ENCODE data around the gene GPR153. TPM values are rescaled to one million over a fixed set of nuclear protein-coding genes. Genes with fewer than 3 reads are reported as not detected.

GPR153 gene
- total RNA-seq, 1 experiment from 2014 or later: 3.0 TPM

- no peak for DNase-seq (ENCODE audit: low read depth)
Measured at GRCh38 chr1:6200188-6200809, 60.6 kb downstream of the GPR153 start.

GRCh38 chr1:6199298-6200187, 61.4 kb downstream of the GPR153 start, which contains the start of gene RPL22:
Gene RPL22, minus strand, starts transcription at chr1:6199595. Its CDS starts 22 bp downstream, at chr1:6199573.
- DNase-seq (ENCODE audit: low read depth): peak; percentile 100

- DNase-seq (ENCODE audit: low read depth): no peak
Measured at GRCh38 chr1:6198646-6199297, 62.1 kb downstream of the GPR153 start.

- DNase-seq (ENCODE audit: low read depth): no peak
Measured at GRCh38 chr1:6197746-6198427, 63.0 kb downstream of the GPR153 start.

Other genes starting within 250 kb of the GPR153 start
- gene KCNAB2, start 215.2 kb downstream of the GPR153 start, total RNA-seq (2014; rRNA removed; shearing (Covaris generic)): 8.3 and 12.7 TPM in 2 replicates
- 0.27 and 0.29 TPM in 2 replicates for gene CHD5, start 80.8 kb downstream of the GPR153 start, total RNA-seq (2014; rRNA removed; shearing (Covaris generic))
- gene RPL22, start 61.5 kb downstream of the GPR153 start, total RNA-seq (2014; rRNA removed; shearing (Covaris generic)): 158 and 240 TPM in 2 replicates
- gene RNF207, start 55.0 kb downstream of the GPR153 start, total RNA-seq (2014; rRNA removed; shearing (Covaris generic)): 6.2 and 11.7 TPM in 2 replicates
- 88.7 and 106 TPM in 2 replicates for gene ICMT, start 25.1 kb downstream of the GPR153 start, total RNA-seq (2014; rRNA removed; shearing (Covaris generic))
- gene HES3, start 16.9 kb downstream of the GPR153 start, total RNA-seq (2014; rRNA removed; shearing (Covaris generic)): not detected in 2 replicates
- 41.9 and 45.1 TPM in 2 replicates for gene ACOT7, start 132.7 kb upstream of the GPR153 start, total RNA-seq (2014; rRNA removed; shearing (Covaris generic))
- gene HES2, start 158.8 kb upstream of the GPR153 start, total RNA-seq (2014; rRNA removed; shearing (Covaris generic)): 0.27 TPM in 1 of 2 replicates, not detected in the other
- gene ESPN, start 163.7 kb upstream of the GPR153 start, total RNA-seq (2014; rRNA removed; shearing (Covaris generic)): not detected in 2 replicates
- 2.0 and 3.5 TPM in 2 replicates for gene TNFRSF25, start 205.1 kb upstream of the GPR153 start, total RNA-seq (2014; rRNA removed; shearing (Covaris generic))
- gene PLEKHG5, start 230.6 kb upstream of the GPR153 start, total RNA-seq (2014; rRNA removed; shearing (Covaris generic)): 8.1 and 8.4 TPM in 2 replicates